GM23338 (cell line): ENCODE data around the gene CDK14. TPM values are rescaled to one million over a fixed set of nuclear protein-coding genes. Genes with fewer than 3 reads are reported as not detected.

Source experiments
- polyA plus RNA-seq: library from polyadenylated mRNA; unstranded; fragments of >200 nt; fragmentation: Nextera tagmentation; extraction: Ambion mirVana; gene quantifications from 2 replicates; pipeline ENCODE4 v1.2.1, GENCODE V29; 2016
- total RNA-seq: library from RNA; depleted of rRNA; stranded (reverse); fragments of >200 nt; shearing (Covaris generic); gene quantifications from 2 replicates; pipeline ENCODE4 v1.2.3, GENCODE V29; 2014
- TF ChIP-seq, protein P1 (sequence below): fragments of 250-450 bp; sonication (Bioruptor Pico); IDR thresholded peaks from 2 replicates; pipeline ENCODE4 v1.5.0; 2020; ENCODE audit warnings: mild to moderate bottlenecking, moderate library complexity
- TF ChIP-seq, protein P2 (sequence below): IDR thresholded peaks from one replicate; pipeline ENCODE4 v1.6.1; 2018; ENCODE audit warnings: antibody characterized with exemption; ENCODE audit not compliant: unreplicated experiment
- TF ChIP-seq, protein P3 (sequence below), 2 experiments: fragments of 200-600 bp in 1 of 2; sonication (generic) in 1 of 2; conservative IDR thresholded peaks; 2 replicates each; pipeline versions ENCODE4 v1.5.1 to v1.6.1; 2016 to 2017; ENCODE audit warnings: antibody characterized with exemption in 2 of 2, low read depth in 2 of 2, mild to moderate bottlenecking in 2 of 2, moderate library complexity in 1 of 2

Gene CDK14
- total and polyA plus RNA-seq, 2 experiments from 2014 or later = 11.2 to 24.0 TPM

DNA sequence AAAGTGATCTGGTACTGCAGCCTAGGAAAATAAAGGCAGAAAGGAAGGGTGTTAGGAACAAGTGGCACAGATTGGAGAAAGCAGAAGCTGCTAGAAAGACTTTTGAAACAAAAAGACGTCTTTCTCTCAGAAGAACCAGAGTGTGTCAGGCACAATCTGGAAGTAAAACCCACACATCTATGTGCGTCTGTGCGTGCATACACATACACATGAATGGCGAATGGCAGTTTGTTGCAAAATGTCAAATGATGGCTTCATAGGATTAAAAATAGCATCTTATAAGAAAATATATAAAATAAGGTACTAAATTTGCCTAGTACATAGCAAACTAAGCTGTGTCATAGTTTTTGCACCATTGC is 246.3 kb downstream of the CDK14 start (continued):
- TF ChIP-seq, protein P1, sequence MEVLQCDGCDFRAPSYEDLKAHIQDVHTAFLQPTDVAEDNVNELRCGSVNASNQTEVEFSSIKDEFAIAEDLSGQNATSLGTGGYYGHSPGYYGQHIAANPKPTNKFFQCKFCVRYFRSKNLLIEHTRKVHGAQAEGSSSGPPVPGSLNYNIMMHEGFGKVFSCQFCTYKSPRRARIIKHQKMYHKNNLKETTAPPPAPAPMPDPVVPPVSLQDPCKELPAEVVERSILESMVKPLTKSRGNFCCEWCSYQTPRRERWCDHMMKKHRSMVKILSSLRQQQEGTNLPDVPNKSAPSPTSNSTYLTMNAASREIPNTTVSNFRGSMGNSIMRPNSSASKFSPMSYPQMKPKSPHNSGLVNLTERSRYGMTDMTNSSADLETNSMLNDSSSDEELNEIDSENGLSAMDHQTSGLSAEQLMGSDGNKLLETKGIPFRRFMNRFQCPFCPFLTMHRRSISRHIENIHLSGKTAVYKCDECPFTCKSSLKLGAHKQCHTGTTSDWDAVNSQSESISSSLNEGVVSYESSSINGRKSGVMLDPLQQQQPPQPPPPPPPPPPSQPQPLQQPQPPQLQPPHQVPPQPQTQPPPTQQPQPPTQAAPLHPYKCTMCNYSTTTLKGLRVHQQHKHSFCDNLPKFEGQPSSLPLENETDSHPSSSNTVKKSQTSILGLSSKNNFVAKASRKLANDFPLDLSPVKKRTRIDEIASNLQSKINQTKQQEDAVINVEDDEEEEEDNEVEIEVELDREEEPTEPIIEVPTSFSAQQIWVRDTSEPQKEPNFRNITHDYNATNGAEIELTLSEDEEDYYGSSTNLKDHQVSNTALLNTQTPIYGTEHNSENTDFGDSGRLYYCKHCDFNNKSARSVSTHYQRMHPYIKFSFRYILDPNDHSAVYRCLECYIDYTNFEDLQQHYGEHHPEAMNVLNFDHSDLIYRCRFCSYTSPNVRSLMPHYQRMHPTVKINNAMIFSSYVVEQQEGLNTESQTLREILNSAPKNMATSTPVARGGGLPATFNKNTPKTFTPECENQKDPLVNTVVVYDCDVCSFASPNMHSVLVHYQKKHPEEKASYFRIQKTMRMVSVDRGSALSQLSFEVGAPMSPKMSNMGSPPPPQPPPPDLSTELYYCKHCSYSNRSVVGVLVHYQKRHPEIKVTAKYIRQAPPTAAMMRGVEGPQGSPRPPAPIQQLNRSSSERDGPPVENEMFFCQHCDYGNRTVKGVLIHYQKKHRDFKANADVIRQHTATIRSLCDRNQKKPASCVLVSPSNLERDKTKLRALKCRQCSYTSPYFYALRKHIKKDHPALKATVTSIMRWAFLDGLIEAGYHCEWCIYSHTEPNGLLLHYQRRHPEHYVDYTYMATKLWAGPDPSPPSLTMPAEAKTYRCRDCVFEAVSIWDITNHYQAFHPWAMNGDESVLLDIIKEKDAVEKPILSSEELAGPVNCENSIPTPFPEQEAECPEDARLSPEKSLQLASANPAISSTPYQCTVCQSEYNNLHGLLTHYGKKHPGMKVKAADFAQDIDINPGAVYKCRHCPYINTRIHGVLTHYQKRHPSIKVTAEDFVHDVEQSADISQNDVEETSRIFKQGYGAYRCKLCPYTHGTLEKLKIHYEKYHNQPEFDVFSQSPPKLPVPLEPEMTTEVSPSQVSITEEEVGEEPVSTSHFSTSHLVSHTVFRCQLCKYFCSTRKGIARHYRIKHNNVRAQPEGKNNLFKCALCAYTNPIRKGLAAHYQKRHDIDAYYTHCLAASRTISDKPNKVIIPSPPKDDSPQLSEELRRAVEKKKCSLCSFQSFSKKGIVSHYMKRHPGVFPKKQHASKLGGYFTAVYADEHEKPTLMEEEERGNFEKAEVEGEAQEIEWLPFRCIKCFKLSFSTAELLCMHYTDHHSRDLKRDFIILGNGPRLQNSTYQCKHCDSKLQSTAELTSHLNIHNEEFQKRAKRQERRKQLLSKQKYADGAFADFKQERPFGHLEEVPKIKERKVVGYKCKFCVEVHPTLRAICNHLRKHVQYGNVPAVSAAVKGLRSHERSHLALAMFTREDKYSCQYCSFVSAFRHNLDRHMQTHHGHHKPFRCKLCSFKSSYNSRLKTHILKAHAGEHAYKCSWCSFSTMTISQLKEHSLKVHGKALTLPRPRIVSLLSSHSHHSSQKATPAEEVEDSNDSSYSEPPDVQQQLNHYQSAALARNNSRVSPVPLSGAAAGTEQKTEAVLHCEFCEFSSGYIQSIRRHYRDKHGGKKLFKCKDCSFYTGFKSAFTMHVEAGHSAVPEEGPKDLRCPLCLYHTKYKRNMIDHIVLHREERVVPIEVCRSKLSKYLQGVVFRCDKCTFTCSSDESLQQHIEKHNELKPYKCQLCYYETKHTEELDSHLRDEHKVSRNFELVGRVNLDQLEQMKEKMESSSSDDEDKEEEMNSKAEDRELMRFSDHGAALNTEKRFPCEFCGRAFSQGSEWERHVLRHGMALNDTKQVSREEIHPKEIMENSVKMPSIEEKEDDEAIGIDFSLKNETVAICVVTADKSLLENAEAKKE = no peak
- TF ChIP-seq, protein P2, sequence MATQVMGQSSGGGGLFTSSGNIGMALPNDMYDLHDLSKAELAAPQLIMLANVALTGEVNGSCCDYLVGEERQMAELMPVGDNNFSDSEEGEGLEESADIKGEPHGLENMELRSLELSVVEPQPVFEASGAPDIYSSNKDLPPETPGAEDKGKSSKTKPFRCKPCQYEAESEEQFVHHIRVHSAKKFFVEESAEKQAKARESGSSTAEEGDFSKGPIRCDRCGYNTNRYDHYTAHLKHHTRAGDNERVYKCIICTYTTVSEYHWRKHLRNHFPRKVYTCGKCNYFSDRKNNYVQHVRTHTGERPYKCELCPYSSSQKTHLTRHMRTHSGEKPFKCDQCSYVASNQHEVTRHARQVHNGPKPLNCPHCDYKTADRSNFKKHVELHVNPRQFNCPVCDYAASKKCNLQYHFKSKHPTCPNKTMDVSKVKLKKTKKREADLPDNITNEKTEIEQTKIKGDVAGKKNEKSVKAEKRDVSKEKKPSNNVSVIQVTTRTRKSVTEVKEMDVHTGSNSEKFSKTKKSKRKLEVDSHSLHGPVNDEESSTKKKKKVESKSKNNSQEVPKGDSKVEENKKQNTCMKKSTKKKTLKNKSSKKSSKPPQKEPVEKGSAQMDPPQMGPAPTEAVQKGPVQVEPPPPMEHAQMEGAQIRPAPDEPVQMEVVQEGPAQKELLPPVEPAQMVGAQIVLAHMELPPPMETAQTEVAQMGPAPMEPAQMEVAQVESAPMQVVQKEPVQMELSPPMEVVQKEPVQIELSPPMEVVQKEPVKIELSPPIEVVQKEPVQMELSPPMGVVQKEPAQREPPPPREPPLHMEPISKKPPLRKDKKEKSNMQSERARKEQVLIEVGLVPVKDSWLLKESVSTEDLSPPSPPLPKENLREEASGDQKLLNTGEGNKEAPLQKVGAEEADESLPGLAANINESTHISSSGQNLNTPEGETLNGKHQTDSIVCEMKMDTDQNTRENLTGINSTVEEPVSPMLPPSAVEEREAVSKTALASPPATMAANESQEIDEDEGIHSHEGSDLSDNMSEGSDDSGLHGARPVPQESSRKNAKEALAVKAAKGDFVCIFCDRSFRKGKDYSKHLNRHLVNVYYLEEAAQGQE = no peak
- TF ChIP-seq, protein P3, sequence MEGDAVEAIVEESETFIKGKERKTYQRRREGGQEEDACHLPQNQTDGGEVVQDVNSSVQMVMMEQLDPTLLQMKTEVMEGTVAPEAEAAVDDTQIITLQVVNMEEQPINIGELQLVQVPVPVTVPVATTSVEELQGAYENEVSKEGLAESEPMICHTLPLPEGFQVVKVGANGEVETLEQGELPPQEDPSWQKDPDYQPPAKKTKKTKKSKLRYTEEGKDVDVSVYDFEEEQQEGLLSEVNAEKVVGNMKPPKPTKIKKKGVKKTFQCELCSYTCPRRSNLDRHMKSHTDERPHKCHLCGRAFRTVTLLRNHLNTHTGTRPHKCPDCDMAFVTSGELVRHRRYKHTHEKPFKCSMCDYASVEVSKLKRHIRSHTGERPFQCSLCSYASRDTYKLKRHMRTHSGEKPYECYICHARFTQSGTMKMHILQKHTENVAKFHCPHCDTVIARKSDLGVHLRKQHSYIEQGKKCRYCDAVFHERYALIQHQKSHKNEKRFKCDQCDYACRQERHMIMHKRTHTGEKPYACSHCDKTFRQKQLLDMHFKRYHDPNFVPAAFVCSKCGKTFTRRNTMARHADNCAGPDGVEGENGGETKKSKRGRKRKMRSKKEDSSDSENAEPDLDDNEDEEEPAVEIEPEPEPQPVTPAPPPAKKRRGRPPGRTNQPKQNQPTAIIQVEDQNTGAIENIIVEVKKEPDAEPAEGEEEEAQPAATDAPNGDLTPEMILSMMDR (conservative IDR thresholded peaks at IDR 0.05; ENCODE audit: low read depth in 2 of 2) = no peak
